ENCODE measurements around the gene ACSS2.
A peak's percentile ranks its signal among the peaks of the same experiment; 100 is the strongest.
"Not testable (repeated sequence)": the region's sequence is repeated elsewhere in the genome, so short reads cannot be mapped to it uniquely, and the experiment has no call there.

ACSS2 gene

GRCh38 chr20:34887023-34887422 lies 10.6 kb downstream of the ACSS2 start:
- DNase-seq (ENCODE audit: low spot score in 2 of 2) (no peak), ATAC-seq (no peak)
- no peaks in the 10 kb centered on the region for H3K9me3 Mint-ChIP-seq
- H3K36me3 Mint-ChIP-seq = peaks cover 5% of the 10 kb centered on the region
- H3K4me1 Mint-ChIP-seq = peaks cover 36% of the 10 kb centered on the region
- no peak overlapping the region for H3K27ac Mint-ChIP-seq
- no peak overlapping the region for H3K4me3 Mint-ChIP-seq

GRCh38 chr20:34888468-34888867 lies 12.1 kb downstream of the ACSS2 start:
- ATAC-seq = no peak
- H3K9me3 Mint-ChIP-seq = no peaks in the 10 kb centered on the region
- H3K4me3 Mint-ChIP-seq = no peak overlapping the region
- no peak for DNase-seq (ENCODE audit: low spot score in 2 of 2)
- peaks cover 5% of the 10 kb centered on the region for H3K36me3 Mint-ChIP-seq
- no peak overlapping the region for H3K27ac Mint-ChIP-seq
- peaks cover 31% of the 10 kb centered on the region for H3K4me1 Mint-ChIP-seq

- DNase-seq (ENCODE audit: low spot score in 2 of 2) = no peak
- Mint-ChIP-seq H3K36me3 (no peaks in the 10 kb centered on the region), H3K4me1 (peaks cover 30% of the 10 kb centered on the region), H3K27ac (peak overlapping the region; percentile 39), H3K9me3 (no peaks in the 10 kb centered on the region), H3K4me3 (peak overlapping the region; percentile 22)
- peak; percentile 95 for ATAC-seq
Observed at GRCh38 chr20:34891166-34892062, 15.0 kb downstream of the ACSS2 start.

- H3K4me1 Mint-ChIP-seq = peaks cover 30% of the 10 kb centered on the region
- H3K36me3 Mint-ChIP-seq = no peaks in the 10 kb centered on the region
- ATAC-seq (no peak), DNase-seq (ENCODE audit: low spot score in 2 of 2) (no peak)
- H3K27ac Mint-ChIP-seq = peak overlapping the region; percentile 39
- H3K4me3 Mint-ChIP-seq = no peak overlapping the region
- no peaks in the 10 kb centered on the region for H3K9me3 Mint-ChIP-seq
Observed at GRCh38 chr20:34892671-34893070, 16.3 kb downstream of the ACSS2 start.

GRCh38 chr20:34894723-34895122 lies 18.3 kb downstream of the ACSS2 start:
- H3K36me3 Mint-ChIP-seq = no peaks in the 10 kb centered on the region
- no peaks in the 10 kb centered on the region for H3K9me3 Mint-ChIP-seq
- DNase-seq (ENCODE audit: low spot score in 2 of 2) = no peak
- peaks cover 25% of the 10 kb centered on the region for H3K4me1 Mint-ChIP-seq
- ATAC-seq = no peak
- no peak overlapping the region for H3K4me3 Mint-ChIP-seq
- no peak overlapping the region for H3K27ac Mint-ChIP-seq

GRCh38 chr20:34895465-34895864 lies 19.1 kb downstream of the ACSS2 start:
- ATAC-seq = no peak
- no peak for DNase-seq (ENCODE audit: low spot score in 2 of 2)
- peaks cover 20% of the 10 kb centered on the region for H3K4me1 Mint-ChIP-seq
- H3K27ac Mint-ChIP-seq = no peak overlapping the region
- H3K36me3 Mint-ChIP-seq = no peaks in the 10 kb centered on the region
- H3K9me3 Mint-ChIP-seq = no peaks in the 10 kb centered on the region
- no peak overlapping the region for H3K4me3 Mint-ChIP-seq

GRCh38 chr20:34896086-34896621 lies 19.7 kb downstream of the ACSS2 start:
- H3K4me3 Mint-ChIP-seq = no peak overlapping the region
- DNase-seq (ENCODE audit: low spot score in 2 of 2) (no peak), ATAC-seq (no peak)
- H3K9me3 Mint-ChIP-seq = no peaks in the 10 kb centered on the region
- H3K27ac Mint-ChIP-seq = no peak overlapping the region
- no peaks in the 10 kb centered on the region for H3K36me3 Mint-ChIP-seq
- peaks cover 13% of the 10 kb centered on the region for H3K4me1 Mint-ChIP-seq

- DNase-seq (ENCODE audit: low spot score in 2 of 2); H3K4me1 Mint-ChIP-seq; H3K4me3 Mint-ChIP-seq; H3K27ac Mint-ChIP-seq; ATAC-seq; H3K9me3 Mint-ChIP-seq; H3K36me3 Mint-ChIP-seq: not testable (repeated sequence)
Observed at GRCh38 chr20:34898129-34898528, 21.7 kb downstream of the ACSS2 start.

- H3K4me1 Mint-ChIP-seq; ATAC-seq; DNase-seq (ENCODE audit: low spot score in 2 of 2); H3K9me3 Mint-ChIP-seq; H3K4me3 Mint-ChIP-seq; H3K36me3 Mint-ChIP-seq; H3K27ac Mint-ChIP-seq: not testable (repeated sequence)
Observed at GRCh38 chr20:34898731-34899130, 22.3 kb downstream of the ACSS2 start.

GRCh38 chr20:34904202-34904621 lies 27.8 kb downstream of the ACSS2 start:
- Mint-ChIP-seq H3K4me3 (no peak overlapping the region), H3K9me3 (no peaks in the 10 kb centered on the region), H3K36me3 (no peaks in the 10 kb centered on the region), H3K27ac (no peak overlapping the region), H3K4me1 (peaks cover 6% of the 10 kb centered on the region)
- ATAC-seq (no peak), DNase-seq (ENCODE audit: low spot score in 2 of 2) (no peak)

GRCh38 chr20:34907616-34908469 lies 31.4 kb downstream of the ACSS2 start:
- Mint-ChIP-seq H3K27ac (no peak overlapping the region), H3K4me3 (no peak overlapping the region), H3K36me3 (no peaks in the 10 kb centered on the region), H3K4me1 (peaks cover 6% of the 10 kb centered on the region), H3K9me3 (no peaks in the 10 kb centered on the region)
- no peak for DNase-seq (ENCODE audit: low spot score in 2 of 2)
- no peak for ATAC-seq

- H3K27ac Mint-ChIP-seq = peak overlapping the region; percentile 6
- H3K4me3 Mint-ChIP-seq = no peak overlapping the region
- no peaks in the 10 kb centered on the region for H3K9me3 Mint-ChIP-seq
- H3K36me3 Mint-ChIP-seq = no peaks in the 10 kb centered on the region
- ATAC-seq = no peak
- DNase-seq (ENCODE audit: low spot score in 2 of 2) = no peak
- H3K4me1 Mint-ChIP-seq = peaks cover 19% of the 10 kb centered on the region
Observed at GRCh38 chr20:34915131-34915530, 38.7 kb downstream of the ACSS2 start.

- Mint-ChIP-seq H3K4me3 (no peak overlapping the region), H3K27ac (no peak overlapping the region), H3K36me3 (no peaks in the 10 kb centered on the region), H3K9me3 (no peaks in the 10 kb centered on the region), H3K4me1 (peaks cover 26% of the 10 kb centered on the region)
- DNase-seq (ENCODE audit: low spot score in 2 of 2) (no peak), ATAC-seq (no peak)
Observed at GRCh38 chr20:34915749-34916455, 39.5 kb downstream of the ACSS2 start.

- no peak overlapping the region for H3K4me3 Mint-ChIP-seq
Observed at GRCh38 chr20:34916774-34917354, 40.5 kb downstream of the ACSS2 start.

GRCh38 chr20:34920055-34920454 lies 43.6 kb downstream of the ACSS2 start:
- Mint-ChIP-seq H3K36me3 (no peaks in the 10 kb centered on the region), H3K27ac (no peak overlapping the region), H3K9me3 (no peaks in the 10 kb centered on the region), H3K4me3 (no peak overlapping the region), H3K4me1 (peaks cover 32% of the 10 kb centered on the region)
- ATAC-seq (peak; percentile 82), DNase-seq (ENCODE audit: low spot score in 2 of 2) (no peak)

More at GRCh38 chr20:34916774-34917354, 40.5 kb downstream of the ACSS2 start:
- ATAC-seq (no peak), DNase-seq (ENCODE audit: low spot score in 2 of 2) (no peak)
- H3K4me1 Mint-ChIP-seq = peaks cover 32% of the 10 kb centered on the region
- H3K9me3 Mint-ChIP-seq = no peaks in the 10 kb centered on the region
- no peak overlapping the region for H3K27ac Mint-ChIP-seq
- no peaks in the 10 kb centered on the region for H3K36me3 Mint-ChIP-seq
